ENCODE data around the gene SLC25A42. TPM values are rescaled to one million over a fixed set of nuclear protein-coding genes. Genes with fewer than 3 reads are reported as not detected.
"Not testable (repeated sequence)": the region's sequence is repeated elsewhere in the genome, so short reads cannot be mapped to it uniquely, and the experiment has no call there.

SLC25A42 gene
- total RNA-seq, 2 donors from 2014 or later: 18.2 to 27.7 TPM

GRCh38 chr19:19146865-19147264 lies 83.1 kb downstream of the SLC25A42 start:
- H3K4me1 Mint-ChIP-seq (ENCODE audit: low read depth): no peaks in the 10 kb centered on the region
- H3K9me3 Mint-ChIP-seq: no peaks in the 10 kb centered on the region
- H3K4me3 Mint-ChIP-seq: no peak overlapping the region
- DNase-seq: no peak
- H3K27ac Mint-ChIP-seq: no peak overlapping the region
- H3K36me3 Mint-ChIP-seq (ENCODE audit: insufficient read depth in 2 of 2): no peaks in the 10 kb centered on the region
- no peaks in the 10 kb centered on the region for H3K27me3 Mint-ChIP-seq (ENCODE audit: low read depth)
- ATAC-seq (replicated peaks in 1 of 2): no peak

- Mint-ChIP-seq H3K4me3 (no peak overlapping the region), H3K27me3 (ENCODE audit: low read depth) (no peaks in the 10 kb centered on the region), H3K36me3 (ENCODE audit: insufficient read depth in 2 of 2) (no peaks in the 10 kb centered on the region), H3K27ac (no peak overlapping the region), H3K4me1 (ENCODE audit: low read depth) (no peaks in the 10 kb centered on the region), H3K9me3 (no peaks in the 10 kb centered on the region)
- no peak for DNase-seq
- ATAC-seq (replicated peaks in 1 of 2): no peak
These were observed 83.5 kb downstream of the SLC25A42 start for GRCh38 chr19:19147344-19147743.

GRCh38 chr19:19148504-19148903 lies 84.7 kb downstream of the SLC25A42 start:
- not testable (repeated sequence) for H3K4me1 Mint-ChIP-seq (ENCODE audit: low read depth); H3K9me3 Mint-ChIP-seq; DNase-seq; H3K4me3 Mint-ChIP-seq; H3K27me3 Mint-ChIP-seq (ENCODE audit: low read depth); H3K27ac Mint-ChIP-seq; H3K36me3 Mint-ChIP-seq (ENCODE audit: insufficient read depth in 2 of 2); ATAC-seq (replicated peaks in 1 of 2)

GRCh38 chr19:19149435-19149834 lies 85.6 kb downstream of the SLC25A42 start:
- H3K4me3 Mint-ChIP-seq: no peak overlapping the region
- H3K4me1 Mint-ChIP-seq (ENCODE audit: low read depth): no peaks in the 10 kb centered on the region
- H3K27me3 Mint-ChIP-seq (ENCODE audit: low read depth): no peaks in the 10 kb centered on the region
- H3K27ac Mint-ChIP-seq: no peak overlapping the region
- ATAC-seq (replicated peaks in 1 of 2): no peak
- DNase-seq: no peak
- no peaks in the 10 kb centered on the region for H3K36me3 Mint-ChIP-seq (ENCODE audit: insufficient read depth in 2 of 2)
- H3K9me3 Mint-ChIP-seq: no peaks in the 10 kb centered on the region

GRCh38 chr19:19151418-19151817 lies 87.6 kb downstream of the SLC25A42 start:
- Mint-ChIP-seq H3K27ac (no peak overlapping the region), H3K27me3 (ENCODE audit: low read depth) (no peaks in the 10 kb centered on the region)
- DNase-seq: no peak

GRCh38 chr19:19152668-19153384 lies 89.0 kb downstream of the SLC25A42 start:
- Mint-ChIP-seq H3K36me3 (ENCODE audit: insufficient read depth in 2 of 2) (peaks cover 0 to 3% of the 10 kb centered on the region in 2 donors), H3K27me3 (ENCODE audit: low read depth) (no peaks in the 10 kb centered on the region), H3K4me3 (no peak overlapping the region), H3K4me1 (ENCODE audit: low read depth) (no peaks in the 10 kb centered on the region), H3K27ac (no peak overlapping the region), H3K9me3 (no peaks in the 10 kb centered on the region)
- ATAC-seq (replicated peaks in 1 of 2): no peak
- no peak for DNase-seq

More at GRCh38 chr19:19151418-19151817, 87.6 kb downstream of the SLC25A42 start:
- Mint-ChIP-seq H3K4me3 (no peak overlapping the region), H3K4me1 (ENCODE audit: low read depth) (no peaks in the 10 kb centered on the region), H3K36me3 (ENCODE audit: insufficient read depth in 2 of 2) (peaks cover 0 to 3% of the 10 kb centered on the region in 2 donors), H3K9me3 (no peaks in the 10 kb centered on the region)
- ATAC-seq (replicated peaks in 1 of 2): no peak

- Mint-ChIP-seq H3K36me3 (ENCODE audit: insufficient read depth in 2 of 2) (peaks cover 0 to 3% of the 10 kb centered on the region in 2 donors), H3K27me3 (ENCODE audit: low read depth) (no peaks in the 10 kb centered on the region), H3K9me3 (no peaks in the 10 kb centered on the region), H3K27ac (no peak overlapping the region), H3K4me1 (ENCODE audit: low read depth) (no peaks in the 10 kb centered on the region), H3K4me3 (no peak overlapping the region)
- no peak for DNase-seq
- ATAC-seq (replicated peaks in 1 of 2): no peak
These were observed 91.1 kb downstream of the SLC25A42 start for GRCh38 chr19:19154768-19155494.

- ATAC-seq (replicated peaks in 1 of 2) (no peak), DNase-seq (no peak)
- Mint-ChIP-seq H3K27ac (no peak overlapping the region), H3K9me3 (no peaks in the 10 kb centered on the region), H3K36me3 (ENCODE audit: insufficient read depth in 2 of 2) (peaks cover 0 to 3% of the 10 kb centered on the region in 2 donors), H3K4me3 (no peak overlapping the region), H3K4me1 (ENCODE audit: low read depth) (no peaks in the 10 kb centered on the region), H3K27me3 (ENCODE audit: low read depth) (no peaks in the 10 kb centered on the region)
These were observed 91.9 kb downstream of the SLC25A42 start for GRCh38 chr19:19155495-19156219.

- no peaks in the 10 kb centered on the region for H3K27me3 Mint-ChIP-seq (ENCODE audit: low read depth)
- H3K36me3 Mint-ChIP-seq (ENCODE audit: insufficient read depth in 2 of 2): peaks cover 0 to 3% of the 10 kb centered on the region in 2 donors
- no peak for ATAC-seq (replicated peaks in 1 of 2)
- H3K9me3 Mint-ChIP-seq: no peaks in the 10 kb centered on the region
- H3K4me1 Mint-ChIP-seq (ENCODE audit: low read depth): no peaks in the 10 kb centered on the region
- no peak overlapping the region for H3K4me3 Mint-ChIP-seq
- H3K27ac Mint-ChIP-seq: no peak overlapping the region
- no peak for DNase-seq
These were observed 94.0 kb downstream of the SLC25A42 start for GRCh38 chr19:19157808-19158207.

- H3K4me3 Mint-ChIP-seq: no peak overlapping the region
- H3K27ac Mint-ChIP-seq: no peak overlapping the region
- H3K4me1 Mint-ChIP-seq (ENCODE audit: low read depth): no peaks in the 10 kb centered on the region
- no peak for DNase-seq
- peaks cover 0 to 3% of the 10 kb centered on the region in 2 donors for H3K36me3 Mint-ChIP-seq (ENCODE audit: insufficient read depth in 2 of 2)
- no peaks in the 10 kb centered on the region for H3K27me3 Mint-ChIP-seq (ENCODE audit: low read depth)
- H3K9me3 Mint-ChIP-seq: no peaks in the 10 kb centered on the region
- no peak for ATAC-seq (replicated peaks in 1 of 2)
These were observed 95.7 kb downstream of the SLC25A42 start for GRCh38 chr19:19159534-19159933.

- Mint-ChIP-seq H3K36me3 (ENCODE audit: insufficient read depth in 2 of 2) (peaks cover 0 to 3% of the 10 kb centered on the region in 2 donors), H3K9me3 (no peaks in the 10 kb centered on the region), H3K27me3 (ENCODE audit: low read depth) (no peaks in the 10 kb centered on the region), H3K4me1 (ENCODE audit: low read depth) (no peaks in the 10 kb centered on the region), H3K27ac (no peak overlapping the region), H3K4me3 (no peak overlapping the region)
- peak in 1 of 2 donors; percentile 13 for ATAC-seq (replicated peaks in 1 of 2)
- DNase-seq: no peak
These were observed 96.8 kb downstream of the SLC25A42 start for GRCh38 chr19:19160461-19161035.

- no peaks in the 10 kb centered on the region for H3K9me3 Mint-ChIP-seq
- no peak overlapping the region for H3K4me3 Mint-ChIP-seq
- H3K27me3 Mint-ChIP-seq (ENCODE audit: low read depth): no peaks in the 10 kb centered on the region
- H3K4me1 Mint-ChIP-seq (ENCODE audit: low read depth): no peaks in the 10 kb centered on the region
- DNase-seq: no peak
- H3K36me3 Mint-ChIP-seq (ENCODE audit: insufficient read depth in 2 of 2): no peaks in the 10 kb centered on the region
- no peak for ATAC-seq (replicated peaks in 1 of 2)
- no peak overlapping the region for H3K27ac Mint-ChIP-seq
These were observed 98.7 kb downstream of the SLC25A42 start for GRCh38 chr19:19162495-19162894.
